IMR-90 (cell line): ENCODE results near the gene PRR12. TPM values are rescaled to one million over a fixed set of nuclear protein-coding genes. Genes with fewer than 3 reads are reported as not detected.

Experiments used
- ATAC-seq: fragments of 200-7000 bp; cut with Tn5 transposase; 2 replicates; pipeline ENCODE4 v1.9.1; 2020; ENCODE audit warnings: low read depth, mild to moderate bottlenecking, moderate library complexity
- BruUV-seq: library from RNA; stranded (reverse); fragments of 400-500 nt; replicated peaks from 2 replicates; lab custom pipeline; 2021; lab: Mats Ljungman, UMichigan
- CTCF ChIA-PET: fragments of 300-600 bp; formaldehyde crosslinking; extraction: SDS; loops from one replicate; lab custom pipeline; 2021; ENCODE audit warnings: antibody characterized with exemption; lab: Yijun Ruan, JAX
- POLR2A ChIA-PET: fragments of 300-600 bp; sonication (Branson Sonifier 250); formaldehyde crosslinking; loops from one replicate; lab custom pipeline; 2022; ENCODE audit warnings: antibody characterized with exemption; ENCODE audit not compliant: unreplicated experiment; lab: Charles Lee
- DNase-seq: peaks from one replicate; pipeline ENCODE4 v3.0.0; 2013
- H2AFZ ChIP-seq: replicated peaks from 2 replicates; pipeline ENCODE3; 2013; ENCODE audit warnings: low read length, mild to moderate bottlenecking; ENCODE audit not compliant: poor library complexity
- H2AK5ac ChIP-seq: 2 replicates; pipeline ENCODE4 v1.6.1; 2013; ENCODE audit warnings: low read depth, low read length, inconsistent platforms
- H2AK9ac ChIP-seq: replicated peaks from 2 replicates; pipeline ENCODE3; 2013; ENCODE audit warnings: mild to moderate bottlenecking, low read depth, low read length, moderate library complexity; ENCODE audit not compliant: poor library complexity
- H2BK120ac ChIP-seq: 2 replicates; pipeline ENCODE4 v1.6.1; 2013; ENCODE audit warnings: low read depth, low read length, inconsistent platforms
- H2BK15ac ChIP-seq: 3 replicates; pipeline ENCODE4 v1.6.1; 2013; ENCODE audit warnings: low read depth, low read length, inconsistent platforms
- H2BK20ac ChIP-seq: 2 replicates; pipeline ENCODE4 v1.6.1; 2013; ENCODE audit warnings: low read depth, mild to moderate bottlenecking, inconsistent platforms, low read length, moderate library complexity
- H2BK5ac ChIP-seq: 2 replicates; pipeline ENCODE4 v1.6.1; 2013; ENCODE audit warnings: mild to moderate bottlenecking, low read depth, low read length, inconsistent platforms; ENCODE audit not compliant: poor library complexity, severe bottlenecking
- H3K14ac ChIP-seq: replicated peaks from 2 replicates; pipeline ENCODE4 v1.6.1; 2013; ENCODE audit warnings: low read depth, low read length, inconsistent platforms
- H3K18ac ChIP-seq: 2 replicates; pipeline ENCODE4 v1.6.1; 2013; ENCODE audit warnings: low read depth, low read length, control low read depth
- H3K23ac ChIP-seq: 2 replicates; pipeline ENCODE4 v1.6.1; 2013; ENCODE audit warnings: low read depth, low read length, inconsistent platforms
- H3K27ac ChIP-seq: 2 replicates; pipeline ENCODE4 v1.5.1; 2013; ENCODE audit warnings: mild to moderate bottlenecking, control low read depth, low read length; ENCODE audit not compliant: insufficient read depth
- H3K27me3 ChIP-seq: 2 replicates; pipeline ENCODE4 v1.6.1; 2013; ENCODE audit warnings: low read length; ENCODE audit not compliant: control insufficient read depth, insufficient read depth
- H3K36me3 ChIP-seq: 2 replicates; pipeline ENCODE4 v1.6.1; 2013; ENCODE audit warnings: low read length, mixed read lengths; ENCODE audit not compliant: control insufficient read depth, insufficient read depth
- H3K4ac ChIP-seq: 2 replicates; pipeline ENCODE4 v1.6.1; 2013; ENCODE audit warnings: low read depth, low read length, inconsistent platforms
- H3K4me1 ChIP-seq: 2 replicates; pipeline ENCODE4 v1.6.1; 2013; ENCODE audit warnings: low read length, mixed read lengths; ENCODE audit not compliant: control insufficient read depth, insufficient read depth
- H3K4me2 ChIP-seq: 2 replicates; pipeline ENCODE4 v1.6.1; 2013; ENCODE audit warnings: low read depth, mild to moderate bottlenecking, control low read depth, low read length, moderate library complexity
- H3K4me3 ChIP-seq: 2 replicates; pipeline ENCODE4 v1.5.1; 2013; ENCODE audit warnings: low read depth, mild to moderate bottlenecking, control low read depth, low read length, moderate library complexity; ENCODE audit not compliant: insufficient read depth
- H3K56ac ChIP-seq: 2 replicates; pipeline ENCODE4 v1.6.1; 2013; ENCODE audit warnings: low read length, inconsistent platforms; ENCODE audit not compliant: insufficient read depth; ENCODE audit errors: extremely low read depth
- H3K79me1 ChIP-seq, 2 experiments: 2 replicates each; pipeline ENCODE4 v1.6.1; 2013; ENCODE audit warnings: low read length in 2 of 2, inconsistent platforms in 1 of 2, low read depth in 1 of 2
- H3K9ac ChIP-seq: 2 replicates; pipeline ENCODE4 v1.6.1; 2013; ENCODE audit warnings: low read depth, low read length, control low read depth
- H3K9me1 ChIP-seq: 2 replicates; pipeline ENCODE4 v1.6.1; 2013; ENCODE audit warnings: low read length, inconsistent platforms; ENCODE audit not compliant: insufficient read depth
- H3K9me3 ChIP-seq: 2 replicates; pipeline ENCODE4 v1.6.1; 2013; ENCODE audit warnings: low read length; ENCODE audit not compliant: control insufficient read depth, insufficient read depth
- H4K20me1 ChIP-seq: 2 replicates; pipeline ENCODE4 v1.6.1; 2013; ENCODE audit warnings: low read length, inconsistent platforms; ENCODE audit not compliant: insufficient read depth
- H4K5ac ChIP-seq: 2 replicates; pipeline ENCODE4 v1.6.1; 2013; ENCODE audit warnings: mild to moderate bottlenecking, low read depth, low read length, control low read depth
- H4K8ac ChIP-seq, 2 experiments: 2 replicates each; pipeline ENCODE4 v1.6.1; 2013; ENCODE audit warnings: low read depth in 2 of 2, low read length in 2 of 2, control low read depth in 1 of 2, inconsistent platforms in 1 of 2
- H4K91ac ChIP-seq: 2 replicates; pipeline ENCODE4 v1.6.1; 2013; ENCODE audit warnings: low read depth, low read length, inconsistent platforms; ENCODE audit not compliant: insufficient read depth
- CTCF ChIP-seq: conservative IDR thresholded peaks from 2 replicates; pipeline ENCODE4 v1.5.1; 2012; ENCODE audit warnings: mild to moderate bottlenecking, low read depth, low read length, improper control_type of control experiment
- MXI1 ChIP-seq: IDR thresholded peaks from 2 replicates; pipeline ENCODE4 v1.6.1; 2012; ENCODE audit warnings: low read depth, mild to moderate bottlenecking, low read length, moderate library complexity, borderline replicate concordance
- NFE2L2 ChIP-seq: fragments of 150-350 bp; IDR thresholded peaks from 2 replicates; pipeline ENCODE4 v1.6.1; 2016; ENCODE audit warnings: low read depth, mild to moderate bottlenecking, low read length
- POLR2A ChIP-seq: IDR thresholded peaks from 2 replicates; pipeline ENCODE4 v1.6.1; 2012; ENCODE audit warnings: mild to moderate bottlenecking, low read depth, low read length
- RAD21 ChIP-seq: IDR thresholded peaks from 2 replicates; pipeline ENCODE4 v1.6.1; 2012; ENCODE audit warnings: low read length, improper control_type of control experiment
- USF2 ChIP-seq: fragments of 150-350 bp; IDR thresholded peaks from 2 replicates; pipeline ENCODE4 v1.6.1; 2017; ENCODE audit warnings: mild to moderate bottlenecking, antibody characterized with exemption, low read length, low read depth
- WGBS, 2 experiments: methylation state at CpG; one replicate each; pipeline versions ENCODE4 v1.1.5 to v1.1.7; 2013; ENCODE audit warnings: missing lambda C conversion rate in 2 of 2; ENCODE audit not compliant: insufficient read length in 1 of 2; ENCODE audit errors: extremely low coverage in 2 of 2; 5-methylcytosine and 5-hydroxymethylcytosine counted together
- dilution Hi-C: fragments of 300-500 bp; cut with HindIII; formaldehyde crosslinking; loops from one replicate; pipeline ENCODE4 v1.14.3; 2018; ENCODE audit warnings: low sequenced_read_pairs; ENCODE audit not compliant: unreplicated experiment
- in situ Hi-C: fragments of 300-500 bp; cut with MboI; formaldehyde crosslinking; loops from 3 replicates; pipeline ENCODE4 v1.14.3; 2019; ENCODE audit warnings: low sequenced_read_pairs, inconsistent platforms, mixed read lengths
- intact Hi-C: fragments of 100-400 bp; cut with micrococcal nuclease; formaldehyde crosslinking; loops from 2 replicates; pipeline ENCODE4 v1.10.0; 2022
- polyA plus RNA-seq, 3 experiments: library from polyadenylated mRNA; depleted of rRNA; stranded (reverse); fragments of >200 nt; gene quantifications; 2 replicates each; pipeline ENCODE4 v1.2.3, GENCODE V29; 2012; ENCODE audit warnings: low replicate concordance in 1 of 3
- total RNA-seq: library from RNA; depleted of rRNA; stranded (reverse); fragments of >200 nt; gene quantifications from 2 replicates; pipeline ENCODE4 v1.2.3, GENCODE V29; 2012
- TF ChIP-seq, protein P1 (sequence below): fragments of 150-350 bp; IDR thresholded peaks from 2 replicates; pipeline ENCODE4 v1.6.1; 2016; ENCODE audit warnings: low read depth, mild to moderate bottlenecking, low read length, moderate library complexity, borderline replicate concordance

PRR12 gene
- total and polyA plus RNA-seq, 2 of the 4 experiments (the other 2 are of a cell fraction), result 0.36 to 4.1 TPM

DNA sequence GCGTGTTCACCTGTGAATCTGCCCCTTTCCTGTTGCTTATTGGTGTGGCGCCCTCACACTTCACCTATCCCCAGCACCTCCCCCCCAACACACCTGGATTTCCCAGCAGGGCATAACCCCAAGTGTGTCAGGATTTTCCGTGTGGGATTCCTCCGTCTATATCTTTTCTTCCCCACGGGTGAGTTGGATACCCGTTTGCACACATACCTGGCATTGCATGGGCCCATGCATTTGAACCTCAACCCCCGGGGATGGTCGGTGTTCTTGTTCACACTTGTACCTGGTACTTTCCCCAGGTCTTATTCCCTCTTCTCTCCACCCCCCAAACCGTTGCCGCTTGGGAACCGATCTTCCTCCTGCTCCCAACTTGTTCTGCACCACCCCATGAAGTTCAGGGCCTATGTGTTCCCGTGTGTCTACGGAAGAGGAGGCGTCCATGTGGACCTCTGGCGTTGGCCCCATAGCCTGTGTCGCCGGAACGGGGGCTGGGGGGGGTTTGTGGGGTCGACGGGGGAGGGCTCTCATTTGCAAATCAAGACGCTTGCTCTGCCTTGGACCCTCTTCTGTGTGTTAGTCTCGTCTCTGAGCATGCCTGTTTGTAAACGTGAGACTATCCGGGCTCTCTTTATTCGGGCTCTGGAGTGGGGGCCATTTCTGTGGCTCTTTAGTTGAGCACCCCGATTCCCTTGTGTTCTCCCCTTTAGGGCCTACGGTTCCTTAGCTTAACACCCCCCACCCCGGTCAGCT is 1.7 kb downstream of the PRR12 start:
- no peak for DNase-seq
- ChIA-PET CTCF (no interaction called here), POLR2A (interaction anchor here (1.0 kb wide), 1 partner anchor 48 kb away, joined by 9 read pairs; no protein-coding TSS in a partner anchor)
- H2AK9ac ChIP-seq, result peak overlapping the region; percentile 98
- H4K91ac ChIP-seq, result no peak overlapping the region; the same call in 1 of the 2 replicates
- H2BK15ac ChIP-seq, result no peak overlapping the region
- H3K4me3 ChIP-seq, result peak overlapping the region; percentile 97
- H3K36me3 ChIP-seq, result peaks cover 26% of the 10 kb centered on the region
- ATAC-seq, result no peak
- WGBS, 2 experiments, result 0% methylated on average over 3 of the region's 28 CpGs; no CpG with 5 or more reads in 1 of the 2 experiments
- intact Hi-C loops, result loop anchor here (5.0 kb wide), 1 partner anchor 85 kb away; the partner anchor contains the start of gene PRMT1
- no peak overlapping the region for H3K18ac ChIP-seq
- peak overlapping the region; percentile 81 for H2BK5ac ChIP-seq
- peak overlapping the region; percentile 94 for H3K9ac ChIP-seq
- H4K8ac ChIP-seq, result no peak overlapping the region; a peak in 1 of 4 replicates
- no peak overlapping the region for H2BK120ac ChIP-seq
- H3K27ac ChIP-seq, result peak overlapping the region; percentile 97
- peak overlapping the region; percentile 46 for H3K4ac ChIP-seq
- H3K56ac ChIP-seq, result peak overlapping the region; percentile 10; the same call in 1 of the 2 replicates
- peaks cover 7% of the 10 kb centered on the region; the same call in 1 of the 2 replicates for H3K4me1 ChIP-seq
- peak overlapping the region; percentile 97 for H3K23ac ChIP-seq
- dilution Hi-C loops, result no loop called here
- no TSS peak for BruUV-seq
- peaks cover 28% of the 10 kb centered on the region for H4K20me1 ChIP-seq
- peak overlapping the region; percentile 60 for H3K14ac ChIP-seq
- H3K79me1 ChIP-seq, result peaks cover 6 to 27% of the 10 kb centered on the region in 2 experiments; a peak in 3 of 4 replicates
- in situ Hi-C loops, result no loop called here
- no peaks in the 10 kb centered on the region for H3K9me3 ChIP-seq
- no peaks in the 10 kb centered on the region for H3K9me1 ChIP-seq
- TF ChIP-seq, protein P1, sequence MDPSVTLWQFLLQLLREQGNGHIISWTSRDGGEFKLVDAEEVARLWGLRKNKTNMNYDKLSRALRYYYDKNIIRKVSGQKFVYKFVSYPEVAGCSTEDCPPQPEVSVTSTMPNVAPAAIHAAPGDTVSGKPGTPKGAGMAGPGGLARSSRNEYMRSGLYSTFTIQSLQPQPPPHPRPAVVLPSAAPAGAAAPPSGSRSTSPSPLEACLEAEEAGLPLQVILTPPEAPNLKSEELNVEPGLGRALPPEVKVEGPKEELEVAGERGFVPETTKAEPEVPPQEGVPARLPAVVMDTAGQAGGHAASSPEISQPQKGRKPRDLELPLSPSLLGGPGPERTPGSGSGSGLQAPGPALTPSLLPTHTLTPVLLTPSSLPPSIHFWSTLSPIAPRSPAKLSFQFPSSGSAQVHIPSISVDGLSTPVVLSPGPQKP, result no peak
- TF ChIP-seq CTCF (no peak), MXI1 (no peak), NFE2L2 (no peak), RAD21 (no peak), POLR2A (no peak), USF2 (no peak)
- peak overlapping the region; percentile 91 for H3K4me2 ChIP-seq
- no peaks in the 10 kb centered on the region for H3K27me3 ChIP-seq
- peak overlapping the region; percentile 72; the same call in 1 of the 2 replicates for H2AK5ac ChIP-seq
- H2BK20ac ChIP-seq, result no peak overlapping the region
- H4K5ac ChIP-seq, result no peak overlapping the region
- H2AFZ ChIP-seq, result peak overlapping the region; percentile 85
